H1 (cell line): Measurements from ENCODE around the gene FGF10. TPM values are rescaled to one million over a fixed set of nuclear protein-coding genes. Genes with fewer than 3 reads are reported as not detected.

Experiments
- CTCF ChIA-PET: fragments of 300-600 bp; sonication (Branson Sonifier 250); formaldehyde crosslinking; loops from one replicate; lab custom pipeline; 2021; ENCODE audit not compliant: partially characterized antibody; lab: Charles Lee
- POLR2A ChIA-PET: fragments of 300-600 bp; sonication (Branson Sonifier 250); formaldehyde crosslinking; loops from one replicate; lab custom pipeline; 2021; ENCODE audit warnings: inconsistent platforms; ENCODE audit not compliant: partially characterized antibody; lab: Charles Lee
- DNase-seq, 2 experiments: peaks; one replicate each; pipeline versions ENCODE4 v3.0.0 to v3.0.0-alpha.2; 2010 to 2022; ENCODE audit warnings: low spot score in 2 of 2, low read depth in 1 of 2, mixed read lengths in 1 of 2
- FAIRE-seq: peaks from 2 replicates; lab custom pipeline; 2011; peaks lifted over from hg19 to GRCh38; lab: Jason Lieb, UNC
- H2AFZ ChIP-seq: 2 replicates; pipeline ENCODE4 v1.8.1; 2012; ENCODE audit warnings: low read length, inconsistent platforms
- H2AK5ac ChIP-seq: 2 replicates; pipeline ENCODE4 v1.6.1; 2013; ENCODE audit warnings: low read depth, low read length
- H2BK120ac ChIP-seq: replicated peaks from 2 replicates; pipeline ENCODE3; 2013; ENCODE audit warnings: low read depth, low read length, inconsistent platforms
- H2BK12ac ChIP-seq: 2 replicates; pipeline ENCODE4 v1.6.1; 2013; ENCODE audit warnings: low read depth, low read length
- H2BK15ac ChIP-seq: 2 replicates; pipeline ENCODE4 v1.6.1; 2013; ENCODE audit warnings: low read length
- H2BK20ac ChIP-seq: 2 replicates; pipeline ENCODE4 v1.6.1; 2013; ENCODE audit warnings: low read length
- H2BK5ac ChIP-seq: 2 replicates; pipeline ENCODE4 v1.6.1; 2013; ENCODE audit warnings: low read depth, low read length
- H3K14ac ChIP-seq: 2 replicates; pipeline ENCODE4 v1.6.1; 2013; ENCODE audit warnings: inconsistent platforms; ENCODE audit not compliant: insufficient read length
- H3K18ac ChIP-seq: 2 replicates; pipeline ENCODE4 v1.6.1; 2013; ENCODE audit warnings: low read length; ENCODE audit errors: extremely low read depth
- H3K23ac ChIP-seq: 2 replicates; pipeline ENCODE4 v1.6.1; 2013; ENCODE audit warnings: inconsistent platforms; ENCODE audit not compliant: insufficient read length
- H3K23me2 ChIP-seq: 2 replicates; pipeline ENCODE4 v1.6.1; 2013; ENCODE audit warnings: low read depth, low read length
- H3K27ac ChIP-seq: 2 replicates; pipeline ENCODE4 v1.6.1; 2011; ENCODE audit warnings: low read depth, low read length, inconsistent platforms
- H3K27me3 ChIP-seq, 4 experiments: replicated peaks in 1 of 4; 1 replicate in 1 of 4; 2 replicates in 3 of 4; pipeline versions ENCODE4 v1.6.1 to v1.8.1; 2011 to 2013; ENCODE audit warnings: low read length in 3 of 4, mild to moderate bottlenecking in 3 of 4, inconsistent platforms in 2 of 4, mixed read lengths in 2 of 4, moderate library complexity in 1 of 4; ENCODE audit not compliant: control insufficient read depth in 3 of 4, insufficient read depth in 3 of 4; ENCODE audit errors: extremely low read depth in 1 of 4
- H3K36me3 ChIP-seq, 4 experiments: 2 replicates each; pipeline versions ENCODE4 v1.6.1 to v1.8.1; 2011 to 2013; ENCODE audit warnings: mild to moderate bottlenecking in 4 of 4, low read length in 3 of 4, moderate library complexity in 2 of 4, control low read depth in 1 of 4, inconsistent platforms in 1 of 4; ENCODE audit not compliant: insufficient read depth in 4 of 4, control insufficient read depth in 2 of 4
- H3K4ac ChIP-seq: replicated peaks from 2 replicates; pipeline ENCODE3; 2013; ENCODE audit warnings: low read length, low read depth, mixed read lengths, inconsistent platforms; ENCODE audit not compliant: insufficient read length
- H3K4me1 ChIP-seq, 4 experiments: replicated peaks in 1 of 4; 1 replicate in 1 of 4; 2 replicates in 3 of 4; pipeline versions ENCODE4 v1.6.1 to v1.8.1; 2011 to 2013; ENCODE audit warnings: low read length in 3 of 4, inconsistent platforms in 2 of 4, mixed read lengths in 1 of 4; ENCODE audit not compliant: insufficient read depth in 4 of 4, control insufficient read depth in 3 of 4
- H3K4me2 ChIP-seq, 2 experiments: 2 replicates each; pipeline versions ENCODE4 v1.6.1 to v1.8.1; 2011 to 2013; ENCODE audit warnings: low read depth in 2 of 2, low read length in 2 of 2, control low read depth in 1 of 2, inconsistent platforms in 1 of 2, mild to moderate bottlenecking in 1 of 2; ENCODE audit not compliant: insufficient read depth in 1 of 2
- H3K4me3 ChIP-seq, 4 experiments: fragments of 200-600, 300-600 bp in 1 of 4; sonication (generic), shearing (Covaris generic), sonication (Bioruptor Twin) in 1 of 4; 2 replicates each; pipeline versions ENCODE4 v1.5.1 to v1.8.1; 2011 to 2016; ENCODE audit warnings: low read length in 4 of 4, low read depth in 3 of 4, control low read depth in 2 of 4, inconsistent platforms in 2 of 4, mild to moderate bottlenecking in 2 of 4, mixed read lengths in 1 of 4, moderate library complexity in 1 of 4; ENCODE audit not compliant: insufficient read depth in 2 of 4; ENCODE audit errors: extremely low read depth in 1 of 4
- H3K56ac ChIP-seq: replicated peaks from 2 replicates; pipeline ENCODE3; 2013; ENCODE audit warnings: low read depth, mild to moderate bottlenecking, mixed read lengths, low read length, inconsistent platforms; ENCODE audit not compliant: insufficient read length
- H3K79me1 ChIP-seq: 2 replicates; pipeline ENCODE4 v1.6.1; 2013; ENCODE audit warnings: low read depth, low read length, control low read depth
- H3K79me2 ChIP-seq, 2 experiments: 2 replicates each; pipeline versions ENCODE4 v1.6.1 to v1.8.1; 2012 to 2013; ENCODE audit warnings: low read length in 2 of 2, mild to moderate bottlenecking in 2 of 2, inconsistent platforms in 1 of 2; ENCODE audit not compliant: insufficient read depth in 2 of 2, control insufficient read depth in 1 of 2
- H3K9ac ChIP-seq, 4 experiments: replicated peaks in 1 of 4; 1 replicate in 1 of 4; 2 replicates in 3 of 4; pipeline versions ENCODE4 v1.6.1 to v1.8.1; 2011 to 2013; ENCODE audit warnings: low read depth in 3 of 4, low read length in 3 of 4, control low read depth in 2 of 4, mild to moderate bottlenecking in 2 of 4, moderate library complexity in 2 of 4, inconsistent platforms in 1 of 4; ENCODE audit errors: extremely low read depth in 1 of 4
- H3K9me3 ChIP-seq, 2 experiments: 2 replicates each; pipeline versions ENCODE4 v1.6.1 to v1.8.1; 2012 to 2013; ENCODE audit warnings: mild to moderate bottlenecking in 2 of 2, moderate library complexity in 2 of 2, control low read depth in 1 of 2, inconsistent platforms in 1 of 2, low read depth in 1 of 2, low read length in 1 of 2, mixed read lengths in 1 of 2; ENCODE audit not compliant: insufficient read depth in 2 of 2
- H4K20me1 ChIP-seq, 2 experiments: replicated peaks in 1 of 2; 2 replicates each; pipeline versions ENCODE3 to v1.8.1; 2011 to 2013; ENCODE audit warnings: inconsistent platforms in 2 of 2, low read length in 2 of 2, mild to moderate bottlenecking in 1 of 2; ENCODE audit not compliant: insufficient read depth in 2 of 2, control insufficient read depth in 1 of 2
- H4K5ac ChIP-seq: 2 replicates; pipeline ENCODE4 v1.6.1; 2013; ENCODE audit warnings: low read length, low read depth, mixed read lengths, inconsistent platforms; ENCODE audit not compliant: insufficient read length
- H4K8ac ChIP-seq: 2 replicates; pipeline ENCODE4 v1.8.0; 2013; ENCODE audit warnings: mild to moderate bottlenecking, moderate library complexity, low read length, inconsistent platforms; ENCODE audit not compliant: insufficient read depth; ENCODE audit errors: extremely low read depth
- H4K91ac ChIP-seq: replicated peaks from 2 replicates; pipeline ENCODE3; 2013; ENCODE audit warnings: low read length, mixed read lengths, inconsistent platforms; ENCODE audit not compliant: insufficient read length
- BCL11A ChIP-seq, 2 experiments: IDR thresholded peaks; one replicate each; pipeline ENCODE4 v1.6.1; 2011; ENCODE audit warnings: low read depth in 2 of 2, low read length in 2 of 2, mild to moderate bottlenecking in 2 of 2
- SUZ12 ChIP-seq: fragments of 200-600 bp; sonication (generic); IDR thresholded peaks from 2 replicates; pipeline ENCODE4 v1.6.1; 2012; ENCODE audit warnings: mild to moderate bottlenecking, inconsistent platforms, low read length, moderate library complexity, mixed read lengths
- WGBS, 2 experiments: shearing (Covaris generic) in 1 of 2; methylation state at CpG; one replicate each; pipeline versions ENCODE4 v1.1.6 to v1.1.7; 2013 to 2015; ENCODE audit warnings: low lambda C conversion rate in 2 of 2, mixed read lengths in 2 of 2, inconsistent platforms in 1 of 2, low coverage in 1 of 2, missing lambda C conversion rate in 1 of 2; ENCODE audit not compliant: insufficient replicate concordance in 2 of 2, insufficient coverage in 1 of 2, insufficient read length in 1 of 2; ENCODE audit errors: extremely low coverage in 1 of 2, missing lambda C conversion rate in 1 of 2; 5-methylcytosine and 5-hydroxymethylcytosine counted together
- polyA plus RNA-seq, 7 experiments: library from polyadenylated mRNA; depleted of rRNA in 3 of 7; stranded (reverse) in 5 of 7; unstranded in 2 of 7; fragments of >200 nt in 5 of 7; fragments of 200-250 nt in 2 of 7; gene quantifications; 1 replicate in 5 of 7; 2 replicates in 1 of 7; 4 replicates in 1 of 7; pipeline versions ENCODE4 v1.2.1 to v1.2.3, GENCODE V29; 2011 to 2013; ENCODE audit warnings: missing spikeins in 2 of 7, mixed read lengths in 2 of 7
- total RNA-seq: library from RNA; stranded (reverse); fragmentation: NEBNext Ultra II Directional; extraction: Animal tissue kit (Norgen Biotek cat#: 25700); gene quantifications from 2 replicates; pipeline ENCODE4 v1.2.1, GENCODE V29; 2021

Gene FGF10
- total and polyA plus RNA-seq, 2 of the 8 experiments (the other 6 are each of a cell fraction or from before 2014, with no cell fraction given) = 0.06 to 0.54 TPM

GRCh38 chr5:44257653-44258365, 131.4 kb downstream of the FGF10 start:
- Histone ChIP-seq H4K91ac (no peak overlapping the region), H3K23me2 (no peaks in the 10 kb centered on the region; the same call in 1 of the 2 replicates), H2BK120ac (no peak overlapping the region), H2BK20ac (no peak overlapping the region), H2AK5ac (no peak overlapping the region), H3K79me2 (no peaks in the 10 kb centered on the region), H2BK5ac (no peak overlapping the region), H3K27ac (no peak overlapping the region), H3K9ac (no peak overlapping the region), H3K4ac (no peak overlapping the region), H4K8ac (no peak overlapping the region), H3K23ac (no peak overlapping the region), H2BK15ac (no peak overlapping the region), H3K4me2 (no peak overlapping the region), H3K4me1 (no peaks in the 10 kb centered on the region), H3K79me1 (no peaks in the 10 kb centered on the region), H3K4me3 (no peak overlapping the region), H3K27me3 (no peaks in the 10 kb centered on the region), H3K18ac (no peak overlapping the region), H2AFZ (no peak overlapping the region; the same call in 1 of the 2 replicates), H3K36me3 (no peaks in the 10 kb centered on the region), H4K20me1 (no peaks in the 10 kb centered on the region), H4K5ac (no peak overlapping the region), H2BK12ac (no peak overlapping the region), H3K56ac (no peak overlapping the region), H3K14ac (no peak overlapping the region), H3K9me3 (no peaks in the 10 kb centered on the region)
- POLR2A ChIA-PET = no interaction called here
- CTCF ChIA-PET = no interaction called here
- DNase-seq = no peak
- no peak for FAIRE-seq
- WGBS, 2 experiments = 88% methylated on average over 4 of the region's 4 CpGs; no CpG with 5 or more reads in 1 of the 2 experiments
- TF ChIP-seq SUZ12 (no peak), BCL11A (IDR thresholded peaks at IDR 0.05; ENCODE audit: low read depth in 2 of 2, low read length in 2 of 2) (no peak)
